ENCODE measurements around the gene PDGFD.
"Not testable (repeated sequence)": the region's sequence is repeated elsewhere in the genome, so short reads cannot be mapped to it uniquely, and the experiment has no call there.

Gene PDGFD

DNA sequence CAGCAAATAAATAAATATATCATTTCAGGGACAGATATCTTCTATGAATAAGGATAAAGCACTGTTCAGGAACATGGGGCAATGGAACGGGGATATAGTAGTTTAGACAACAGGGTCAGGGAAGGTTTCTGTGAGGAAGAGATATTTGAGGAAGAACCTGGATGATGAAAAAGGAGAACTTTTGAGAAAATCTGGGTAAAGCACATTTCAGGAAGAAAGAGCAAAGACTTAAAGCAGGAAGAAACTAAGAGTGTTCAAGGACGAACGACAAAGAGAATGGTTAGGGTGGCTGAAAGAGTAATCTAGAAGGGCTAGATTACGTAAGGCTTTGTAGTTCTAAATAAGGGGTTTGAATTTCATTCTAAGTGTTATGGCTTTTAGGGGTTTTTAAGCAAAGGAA, 114.8 kb downstream of the PDGFD start:
- no peak for DNase-seq

DNA sequence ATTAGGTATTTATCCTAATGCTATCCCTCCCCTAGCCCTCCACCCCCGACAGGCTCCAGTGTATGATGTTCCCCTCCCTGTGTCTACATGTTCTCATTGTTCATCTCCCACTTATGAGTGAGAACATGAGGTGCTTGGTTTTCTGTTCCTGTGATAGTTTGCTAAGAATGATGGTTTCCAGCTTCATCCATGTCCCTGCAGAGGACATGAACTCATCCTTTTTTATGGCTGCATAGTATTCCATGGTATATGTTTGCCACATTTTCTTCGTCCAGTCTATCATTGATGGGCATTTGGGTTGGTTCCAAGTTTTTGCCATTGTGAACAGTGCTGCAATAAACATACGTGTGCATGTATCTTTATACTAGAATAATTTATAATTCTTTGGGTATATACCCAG, 117.1 kb downstream of the PDGFD start:
- DNase-seq: not testable (repeated sequence)

DNA sequence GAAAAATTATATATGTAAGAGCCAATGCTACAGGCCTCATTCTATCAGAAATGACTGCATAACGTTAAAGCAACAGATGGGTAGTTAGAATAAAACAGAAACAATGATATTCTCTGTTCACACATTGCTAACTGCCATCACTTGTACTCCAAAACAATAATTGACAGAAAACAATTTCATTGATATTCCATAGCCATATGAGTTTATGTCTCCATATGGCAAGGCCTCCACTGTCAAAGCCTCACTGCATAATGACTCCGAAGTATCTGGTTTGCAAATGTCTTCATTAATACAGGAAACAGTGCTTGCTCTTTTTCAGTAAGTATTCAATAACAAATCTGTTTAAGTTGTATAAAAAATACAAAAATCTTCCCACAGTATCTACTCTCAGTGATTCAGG, 117.6 kb downstream of the PDGFD start:
- DNase-seq: no peak

DNA sequence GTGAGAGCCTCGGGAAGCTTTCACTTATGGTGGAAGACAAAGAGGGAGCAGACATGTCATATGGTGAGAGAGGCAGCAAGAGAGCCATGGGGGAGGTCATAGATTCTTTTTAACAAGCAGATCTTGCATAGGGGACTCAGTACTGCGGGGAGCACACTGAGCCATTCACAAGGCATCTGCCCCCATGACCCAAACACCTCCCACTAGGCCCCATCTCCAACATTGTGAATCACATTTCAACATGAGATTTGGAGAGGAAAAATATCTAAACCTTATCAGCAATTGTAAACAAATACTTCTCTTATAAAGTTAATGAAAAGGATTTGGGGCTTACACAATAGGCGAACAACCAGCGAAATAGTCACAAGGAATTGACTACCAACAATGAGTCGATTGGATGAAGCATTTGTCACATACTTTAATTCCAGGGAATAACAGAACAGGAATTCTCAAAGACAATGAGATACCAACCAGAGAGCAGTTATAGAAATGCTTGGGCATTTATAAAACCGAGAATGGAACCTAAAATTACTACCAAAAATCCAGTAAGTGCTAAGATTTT, 120.2 kb downstream of the PDGFD start:
- DNase-seq: no peak

- no peak for DNase-seq
Measured at GRCh38 chr11:104043142-104043541, 120.8 kb downstream of the PDGFD start.

DNA sequence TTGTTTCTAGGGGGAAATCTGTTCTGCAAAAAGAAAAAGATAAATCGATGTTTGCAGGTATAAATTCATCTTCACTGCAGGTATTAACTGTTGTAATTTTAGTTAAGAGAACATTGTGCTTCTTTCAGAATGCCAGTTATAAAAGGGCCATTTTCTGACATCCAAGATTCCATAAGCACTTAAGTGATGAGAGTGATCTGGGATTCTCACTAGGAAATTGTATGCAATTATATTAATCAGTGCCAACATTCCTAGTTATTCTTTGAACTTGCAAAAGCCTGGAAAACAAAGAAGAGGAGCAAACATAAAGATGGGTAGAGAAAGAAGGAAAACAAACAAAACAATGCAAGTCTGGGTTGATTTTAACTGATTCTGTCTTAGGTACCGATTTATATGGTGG, 122.2 kb downstream of the PDGFD start:
- DNase-seq: no peak

- no peak for DNase-seq
Measured at GRCh38 chr11:104036995-104037394, 127.0 kb downstream of the PDGFD start.

- no peak for DNase-seq
Measured at GRCh38 chr11:104036588-104036987, 127.4 kb downstream of the PDGFD start, which contains the start of gene DDI1. DDI1 (plus strand) TSS chr11:104036640; CDS start chr11:104036823, 183 bp downstream.

GRCh38 chr11:104033561-104033960, 130.4 kb downstream of the PDGFD start:
- no peak for DNase-seq

DNA sequence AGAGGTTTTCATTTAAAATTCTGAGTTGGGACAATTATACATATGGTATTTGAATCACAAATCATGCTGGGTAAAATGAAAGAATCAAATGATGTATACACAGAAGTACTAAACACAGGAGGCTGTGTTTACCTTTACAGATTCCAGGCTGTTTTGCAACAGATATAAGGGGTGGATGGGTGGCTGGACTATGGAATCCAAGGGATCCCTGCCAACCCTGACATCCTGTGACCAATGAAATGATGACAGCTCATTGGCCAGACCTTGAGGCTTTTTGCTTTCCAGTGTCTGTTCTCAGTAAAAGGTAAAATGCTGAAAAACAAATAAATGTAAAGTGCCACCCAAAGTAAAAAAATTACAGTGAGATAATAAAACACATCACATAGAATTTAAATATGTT, 130.8 kb downstream of the PDGFD start:
- DNase-seq: no peak

GRCh38 chr11:104028476-104029263, 135.3 kb downstream of the PDGFD start:
- DNase-seq: no peak

DNA sequence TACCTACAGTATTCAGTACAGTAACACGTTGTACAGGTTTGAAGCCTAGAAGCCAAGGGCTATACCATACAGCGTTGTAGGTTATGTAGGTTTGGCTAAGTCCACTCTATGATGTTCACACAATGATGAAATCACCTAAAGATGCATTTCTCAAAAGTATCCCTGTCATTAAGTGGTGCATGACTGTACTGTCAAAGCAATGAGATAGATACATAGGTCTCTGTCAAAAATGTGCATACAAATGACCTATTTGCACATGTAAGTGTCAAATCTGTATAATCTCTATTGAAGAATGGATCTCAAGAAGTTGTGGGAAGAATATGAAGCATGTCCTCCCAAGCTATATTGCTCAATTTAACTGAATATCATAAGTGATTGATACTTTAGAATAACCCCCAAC, 139.4 kb downstream of the PDGFD start:
- DNase-seq: no peak

DNA sequence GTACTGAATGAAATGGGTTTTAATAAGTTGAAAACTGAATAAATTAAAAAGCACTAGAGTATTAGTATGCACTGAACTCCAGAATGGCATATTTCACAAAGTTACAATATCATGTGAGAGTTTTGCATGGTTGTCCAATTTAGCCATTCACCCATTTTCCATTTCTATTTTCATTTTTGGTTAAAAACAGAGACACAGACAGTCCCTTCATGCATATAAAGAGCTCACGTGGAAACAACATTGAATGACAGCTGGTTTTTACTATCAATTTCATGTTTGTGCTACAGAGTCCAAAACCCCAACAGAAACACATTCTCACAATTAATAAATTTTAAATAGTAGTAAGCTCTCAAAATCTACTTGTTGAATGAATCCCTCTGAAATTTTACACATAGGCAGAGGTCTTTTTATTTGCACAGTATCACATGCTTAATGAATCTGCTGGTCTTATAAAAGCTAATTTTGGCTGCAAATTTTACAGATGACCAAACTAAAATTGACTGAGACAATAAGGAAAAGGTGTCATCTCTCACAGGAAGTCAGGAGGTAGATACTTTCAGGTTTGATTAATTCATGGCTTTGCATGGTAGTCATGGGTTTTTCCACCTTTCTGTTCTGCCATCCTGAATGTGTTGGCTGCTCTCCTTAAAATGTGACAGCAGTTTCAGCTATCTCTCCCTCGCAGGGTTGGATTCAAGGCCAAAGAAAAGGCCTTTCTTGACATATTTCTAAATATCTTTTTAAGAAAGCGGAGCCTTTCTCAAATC, 148.1 kb downstream of the PDGFD start:
- DNase-seq: no peak

- DNase-seq: no peak
Measured at GRCh38 chr11:104011044-104011443, 152.9 kb downstream of the PDGFD start.

DNA sequence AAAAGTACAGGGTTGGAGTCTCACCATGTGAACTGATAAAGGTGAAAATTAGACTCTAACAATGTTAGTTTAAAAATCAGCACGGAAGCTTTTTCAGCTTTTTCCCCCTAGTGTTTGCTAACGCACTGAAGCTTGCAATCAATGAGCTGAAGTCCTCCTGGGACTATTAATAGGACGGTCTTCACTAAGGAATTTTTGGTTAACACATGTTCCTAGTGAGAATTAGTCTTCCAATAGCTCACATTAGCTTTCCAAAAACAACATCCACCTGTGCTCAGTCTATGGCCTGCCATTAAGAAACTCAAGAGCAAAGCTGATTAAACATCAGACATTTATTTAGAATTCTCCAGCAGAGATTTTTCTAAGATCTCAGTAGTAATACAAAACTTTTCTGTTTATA, 154.2 kb downstream of the PDGFD start:
- no peak for DNase-seq

GRCh38 chr11:104005234-104005855, 158.6 kb downstream of the PDGFD start:
- DNase-seq: no peak

DNA sequence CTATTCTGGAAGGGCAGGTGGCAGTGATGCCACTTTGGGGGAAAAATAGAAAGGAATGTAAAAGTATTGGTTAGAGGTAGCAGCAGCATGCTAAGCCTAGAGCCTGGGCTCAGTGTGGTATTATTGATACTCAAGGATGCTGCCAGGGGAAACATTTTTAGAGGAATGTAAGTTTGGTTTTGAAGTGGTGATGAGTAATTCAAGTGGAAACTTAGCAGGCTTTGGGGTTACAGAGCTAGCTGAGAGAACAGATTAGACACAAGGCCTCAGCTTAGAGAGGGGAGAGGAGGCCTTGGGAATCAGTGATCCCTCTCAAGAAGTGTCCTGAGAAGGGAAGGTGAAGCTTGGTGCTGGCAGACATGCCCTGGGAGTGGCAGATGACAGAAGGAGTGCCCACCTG, 160.5 kb downstream of the PDGFD start:
- no peak for DNase-seq

DNA sequence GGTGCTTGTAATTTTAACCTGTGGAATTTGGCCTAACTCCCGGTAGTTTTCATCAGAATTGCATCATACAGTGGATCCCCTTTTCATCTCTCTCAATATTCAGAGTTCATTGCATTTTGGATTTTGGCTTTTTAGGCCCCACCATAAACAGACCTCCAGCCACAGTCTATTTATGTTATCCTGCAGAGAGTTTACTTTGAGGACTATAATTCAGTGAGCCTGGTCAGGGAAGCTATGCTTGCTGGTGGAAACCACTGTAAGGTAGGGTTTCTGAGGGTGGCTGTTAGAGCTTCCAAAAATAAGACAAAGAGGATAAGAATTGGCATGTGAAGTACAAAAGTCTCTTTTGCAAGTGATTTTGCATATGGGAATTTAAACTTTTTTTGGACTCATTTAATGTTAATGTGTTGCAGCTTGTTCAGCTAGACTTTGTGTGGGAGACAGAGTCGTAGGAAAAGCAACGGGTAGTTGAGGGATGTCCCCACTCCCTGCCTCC, 162.3 kb downstream of the PDGFD start:
- no peak for DNase-seq

GRCh38 chr11:104000798-104001197, 163.1 kb downstream of the PDGFD start:
- no peak for DNase-seq

DNA sequence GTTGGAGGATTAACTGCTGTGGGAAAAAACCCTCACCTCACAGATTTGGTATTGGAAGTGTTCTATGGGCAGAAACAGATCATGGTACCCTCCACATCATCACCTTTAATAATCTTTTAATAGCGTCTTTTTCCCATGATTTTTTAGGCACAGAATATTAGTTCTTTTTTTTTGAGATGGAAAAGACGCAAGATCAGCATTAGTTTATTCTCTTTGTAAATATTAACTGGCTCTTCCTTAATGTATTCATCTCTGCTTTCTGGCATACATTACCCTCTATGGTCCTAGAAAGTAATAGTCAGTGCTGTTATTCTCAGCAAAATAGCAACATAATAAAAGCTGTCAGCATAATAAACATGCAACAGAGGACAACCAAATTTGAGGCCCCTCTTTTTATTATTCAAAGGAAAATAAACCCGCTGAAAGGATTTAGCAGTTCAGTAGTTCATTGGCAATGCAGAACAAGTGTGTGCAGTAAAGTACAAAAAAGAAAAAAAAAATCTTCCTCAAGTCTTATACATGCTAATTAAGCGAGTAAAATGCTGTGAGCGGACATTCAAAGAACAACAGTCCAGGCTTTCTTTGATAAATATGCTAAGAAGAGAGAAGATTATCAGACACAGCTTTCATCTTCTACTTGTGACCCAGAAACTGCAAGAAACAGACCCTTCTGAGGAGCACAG, 165.0 kb downstream of the PDGFD start:
- DNase-seq: no peak

DNA sequence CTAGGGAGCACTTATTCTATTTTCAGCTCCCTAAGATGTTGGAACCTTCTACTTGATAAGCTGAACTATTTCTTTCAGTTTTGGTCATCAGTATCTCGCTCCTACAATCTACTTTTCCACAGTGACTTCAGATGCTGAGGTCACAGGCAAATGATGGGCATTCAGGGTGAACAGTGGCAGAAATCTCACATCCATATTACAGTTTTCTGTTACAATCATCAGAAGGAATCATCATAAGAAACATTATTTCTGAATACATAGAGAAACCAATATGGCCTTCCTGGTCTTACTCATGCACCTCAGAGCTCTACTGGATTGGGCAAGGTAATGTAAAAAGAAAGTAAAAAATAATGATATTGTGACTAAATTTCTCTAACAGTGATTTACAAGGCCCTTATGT, 166.9 kb downstream of the PDGFD start:
- no peak for DNase-seq

DNA sequence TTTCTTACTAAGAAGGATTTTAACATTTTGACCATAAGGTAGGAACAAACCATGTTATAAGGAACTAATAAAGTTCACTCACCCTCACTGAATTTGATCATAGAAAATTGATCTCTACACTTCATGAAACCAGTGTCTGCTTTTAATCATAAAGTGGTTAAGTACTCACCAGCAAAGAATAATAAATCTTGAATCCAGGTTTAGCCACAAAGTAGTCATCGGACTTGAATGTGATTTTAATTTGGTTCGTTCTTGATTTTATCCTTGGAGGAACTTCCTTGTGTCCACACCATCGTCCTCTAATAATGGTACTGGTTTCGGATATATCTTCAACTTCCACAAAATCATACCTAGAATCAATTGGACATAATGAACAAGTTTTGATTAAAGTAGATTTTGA, 168.1 kb downstream of the PDGFD start:
- no peak for DNase-seq

DNA sequence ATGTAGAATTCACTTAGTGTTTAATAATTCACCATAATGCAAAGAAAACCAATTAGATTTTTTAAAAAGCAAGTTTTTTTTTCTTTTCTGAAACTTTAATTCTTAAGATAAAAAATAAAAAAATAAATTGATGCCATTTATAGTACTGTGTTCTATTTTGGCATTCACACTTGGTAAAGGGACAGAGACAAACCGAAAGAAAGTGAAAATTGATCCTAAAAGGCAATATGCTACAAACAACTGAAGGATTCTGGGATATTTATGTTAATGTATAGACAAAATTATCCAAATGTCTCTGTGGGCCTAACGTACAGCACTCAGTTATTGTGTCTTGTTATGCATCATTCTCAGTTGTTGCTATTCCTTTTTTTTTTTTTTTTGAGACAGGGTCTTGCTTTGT, 169.4 kb downstream of the PDGFD start:
- no peak for DNase-seq
